Cardiac atrium fibroblast (primary cell): Measurements from ENCODE around the gene FKBP15. TPM values are rescaled to one million over a fixed set of nuclear protein-coding genes. Genes with fewer than 3 reads are reported as not detected.

Source experiments
- total RNA-seq: library from RNA; depleted of rRNA; stranded (reverse); fragments of >200 nt; gene quantifications from 2 replicates; pipeline ENCODE4 v1.2.3, GENCODE V29; 2015

The FKBP15 gene, protein sequence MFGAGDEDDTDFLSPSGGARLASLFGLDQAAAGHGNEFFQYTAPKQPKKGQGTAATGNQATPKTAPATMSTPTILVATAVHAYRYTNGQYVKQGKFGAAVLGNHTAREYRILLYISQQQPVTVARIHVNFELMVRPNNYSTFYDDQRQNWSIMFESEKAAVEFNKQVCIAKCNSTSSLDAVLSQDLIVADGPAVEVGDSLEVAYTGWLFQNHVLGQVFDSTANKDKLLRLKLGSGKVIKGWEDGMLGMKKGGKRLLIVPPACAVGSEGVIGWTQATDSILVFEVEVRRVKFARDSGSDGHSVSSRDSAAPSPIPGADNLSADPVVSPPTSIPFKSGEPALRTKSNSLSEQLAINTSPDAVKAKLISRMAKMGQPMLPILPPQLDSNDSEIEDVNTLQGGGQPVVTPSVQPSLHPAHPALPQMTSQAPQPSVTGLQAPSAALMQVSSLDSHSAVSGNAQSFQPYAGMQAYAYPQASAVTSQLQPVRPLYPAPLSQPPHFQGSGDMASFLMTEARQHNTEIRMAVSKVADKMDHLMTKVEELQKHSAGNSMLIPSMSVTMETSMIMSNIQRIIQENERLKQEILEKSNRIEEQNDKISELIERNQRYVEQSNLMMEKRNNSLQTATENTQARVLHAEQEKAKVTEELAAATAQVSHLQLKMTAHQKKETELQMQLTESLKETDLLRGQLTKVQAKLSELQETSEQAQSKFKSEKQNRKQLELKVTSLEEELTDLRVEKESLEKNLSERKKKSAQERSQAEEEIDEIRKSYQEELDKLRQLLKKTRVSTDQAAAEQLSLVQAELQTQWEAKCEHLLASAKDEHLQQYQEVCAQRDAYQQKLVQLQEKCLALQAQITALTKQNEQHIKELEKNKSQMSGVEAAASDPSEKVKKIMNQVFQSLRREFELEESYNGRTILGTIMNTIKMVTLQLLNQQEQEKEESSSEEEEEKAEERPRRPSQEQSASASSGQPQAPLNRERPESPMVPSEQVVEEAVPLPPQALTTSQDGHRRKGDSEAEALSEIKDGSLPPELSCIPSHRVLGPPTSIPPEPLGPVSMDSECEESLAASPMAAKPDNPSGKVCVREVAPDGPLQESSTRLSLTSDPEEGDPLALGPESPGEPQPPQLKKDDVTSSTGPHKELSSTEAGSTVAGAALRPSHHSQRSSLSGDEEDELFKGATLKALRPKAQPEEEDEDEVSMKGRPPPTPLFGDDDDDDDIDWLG
- total RNA-seq: 14.1 and 14.6 TPM in 2 replicates

DNA sequence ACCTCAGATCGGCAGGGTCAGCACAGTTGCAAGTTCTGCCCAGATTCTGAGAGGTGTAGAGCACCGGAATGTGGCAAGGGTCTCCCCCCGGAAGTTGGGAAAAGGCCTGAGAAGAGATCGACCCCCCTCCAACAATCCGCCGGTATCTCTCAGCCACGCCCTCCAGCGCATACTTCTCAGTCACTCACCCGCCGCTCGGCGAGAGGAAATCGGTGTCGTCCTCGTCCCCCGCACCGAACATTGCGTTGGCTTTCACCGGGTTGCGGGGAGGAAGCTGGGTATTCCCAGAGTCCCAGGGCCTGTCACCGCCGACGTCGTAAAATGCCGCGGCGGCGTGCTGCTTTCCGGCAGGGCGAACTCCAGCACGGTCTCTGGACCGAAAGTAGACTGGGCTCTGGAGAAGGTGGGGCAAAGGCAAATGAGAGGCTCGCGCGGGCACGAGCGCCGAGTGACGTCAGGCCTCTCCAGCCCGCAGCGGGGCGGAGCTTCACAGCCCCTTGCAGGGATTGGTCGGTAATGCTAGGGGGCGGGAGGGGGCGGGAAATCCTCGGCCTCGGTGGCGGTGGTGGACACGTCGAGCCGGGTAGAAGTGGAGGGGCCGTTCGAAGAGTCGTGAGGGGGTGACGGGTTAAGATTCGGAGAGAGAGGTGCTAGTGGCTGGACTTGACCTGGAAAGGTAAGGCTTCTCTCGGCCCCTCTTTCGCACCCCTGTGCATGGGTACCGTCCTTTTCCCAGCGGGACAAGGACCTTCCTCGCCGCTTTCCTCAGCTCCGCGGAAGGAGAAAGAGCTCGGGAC is at the start of gene FKBP15, which contains the start of gene SLC31A1:
FKBP15 (minus strand) TSS at position 275 of the 797 bp plus-strand sequence; CDS start at position 241, 34 bp downstream.
SLC31A1 (plus strand) TSS at position 542 of the 797 bp plus-strand sequence. CDS start 34,605 bp downstream, outside the sequence.

GRCh38 chr9:113150670-113151611 is 70.1 kb downstream of the FKBP15 start, which contains the start of gene SLC31A2:
SLC31A2 (plus strand) TSS chr9:113151007; CDS start chr9:113151075, 68 bp downstream.

Other genes with a start within 250 kb of the FKBP15 start
- 1.8 and 2.0 TPM in 2 replicates for gene ZNF883, start 209.1 kb downstream of the FKBP15 start, total RNA-seq
- 0.36 and 1.1 TPM in 2 replicates for gene ZFP37, start 164.6 kb downstream of the FKBP15 start, total RNA-seq
- gene SLC31A2, start 70.3 kb downstream of the FKBP15 start, total RNA-seq: 4.7 and 5.3 TPM in 2 replicates
- 22.4 and 33.5 TPM in 2 replicates for gene SLC31A1, start 267 bp upstream of the FKBP15 start, total RNA-seq
- 33.2 and 33.4 TPM in 2 replicates for gene CDC26, start 54.3 kb upstream of the FKBP15 start, total RNA-seq
- 22.4 and 27.8 TPM in 2 replicates for gene PRPF4, start 54.4 kb upstream of the FKBP15 start, total RNA-seq
- gene RNF183, start 82.1 kb upstream of the FKBP15 start, total RNA-seq: not detected in 2 replicates
- 0.49 and 0.90 TPM in 2 replicates for gene WDR31, start 119.0 kb upstream of the FKBP15 start, total RNA-seq
- not detected in 2 replicates for gene BSPRY, start 128.3 kb upstream of the FKBP15 start, total RNA-seq
- 7.0 and 8.4 TPM in 2 replicates for gene HDHD3, start 155.7 kb upstream of the FKBP15 start, total RNA-seq
- 19.5 and 26.6 TPM in 2 replicates for gene ALAD, start 180.0 kb upstream of the FKBP15 start, total RNA-seq
- 32.1 and 35.3 TPM in 2 replicates for gene POLE3, start 189.4 kb upstream of the FKBP15 start, total RNA-seq
- 0.16 TPM in 1 of 2 replicates, not detected in the other for gene C9orf43, start 189.5 kb upstream of the FKBP15 start, total RNA-seq
- 36.5 and 62.0 TPM in 2 replicates for gene RGS3, start 242.4 kb upstream of the FKBP15 start, total RNA-seq